H1 (cell line): ENCODE data around the gene EPN3. TPM values are rescaled to one million over a fixed set of nuclear protein-coding genes. Genes with fewer than 3 reads are reported as not detected.

ENCODE experiments used
- CTCF ChIA-PET: fragments of 300-600 bp; sonication (Branson Sonifier 250); formaldehyde crosslinking; loops from one replicate; lab custom pipeline; 2021; ENCODE audit not compliant: partially characterized antibody; lab: Charles Lee
- POLR2A ChIA-PET: fragments of 300-600 bp; sonication (Branson Sonifier 250); formaldehyde crosslinking; loops from one replicate; lab custom pipeline; 2021; ENCODE audit warnings: inconsistent platforms; ENCODE audit not compliant: partially characterized antibody; lab: Charles Lee
- DNase-seq, 2 experiments: peaks; one replicate each; pipeline versions ENCODE4 v3.0.0 to v3.0.0-alpha.2; 2010 to 2022; ENCODE audit warnings: low spot score in 2 of 2, low read depth in 1 of 2, mixed read lengths in 1 of 2
- FAIRE-seq: peaks from 2 replicates; lab custom pipeline; 2011; peaks lifted over from hg19 to GRCh38; lab: Jason Lieb, UNC
- H2AFZ ChIP-seq: 2 replicates; pipeline ENCODE4 v1.8.1; 2012; ENCODE audit warnings: low read length, inconsistent platforms
- H2AK5ac ChIP-seq: 2 replicates; pipeline ENCODE4 v1.6.1; 2013; ENCODE audit warnings: low read depth, low read length
- H2BK120ac ChIP-seq: replicated peaks from 2 replicates; pipeline ENCODE3; 2013; ENCODE audit warnings: low read depth, low read length, inconsistent platforms
- H2BK12ac ChIP-seq: 2 replicates; pipeline ENCODE4 v1.6.1; 2013; ENCODE audit warnings: low read depth, low read length
- H2BK15ac ChIP-seq: 2 replicates; pipeline ENCODE4 v1.6.1; 2013; ENCODE audit warnings: low read length
- H2BK20ac ChIP-seq: 2 replicates; pipeline ENCODE4 v1.6.1; 2013; ENCODE audit warnings: low read length
- H2BK5ac ChIP-seq: 2 replicates; pipeline ENCODE4 v1.6.1; 2013; ENCODE audit warnings: low read depth, low read length
- H3K14ac ChIP-seq: 2 replicates; pipeline ENCODE4 v1.6.1; 2013; ENCODE audit warnings: inconsistent platforms; ENCODE audit not compliant: insufficient read length
- H3K18ac ChIP-seq: 2 replicates; pipeline ENCODE4 v1.6.1; 2013; ENCODE audit warnings: low read length; ENCODE audit errors: extremely low read depth
- H3K23ac ChIP-seq: 2 replicates; pipeline ENCODE4 v1.6.1; 2013; ENCODE audit warnings: inconsistent platforms; ENCODE audit not compliant: insufficient read length
- H3K23me2 ChIP-seq: 2 replicates; pipeline ENCODE4 v1.6.1; 2013; ENCODE audit warnings: low read depth, low read length
- H3K27ac ChIP-seq: 2 replicates; pipeline ENCODE4 v1.6.1; 2011; ENCODE audit warnings: low read depth, low read length, inconsistent platforms
- H3K27me3 ChIP-seq, 4 experiments: replicated peaks in 1 of 4; 1 replicate in 1 of 4; 2 replicates in 3 of 4; pipeline versions ENCODE4 v1.6.1 to v1.8.1; 2011 to 2013; ENCODE audit warnings: low read length in 3 of 4, mild to moderate bottlenecking in 3 of 4, inconsistent platforms in 2 of 4, mixed read lengths in 2 of 4, moderate library complexity in 1 of 4; ENCODE audit not compliant: control insufficient read depth in 3 of 4, insufficient read depth in 3 of 4; ENCODE audit errors: extremely low read depth in 1 of 4
- H3K36me3 ChIP-seq, 4 experiments: 2 replicates each; pipeline versions ENCODE4 v1.6.1 to v1.8.1; 2011 to 2013; ENCODE audit warnings: mild to moderate bottlenecking in 4 of 4, low read length in 3 of 4, moderate library complexity in 2 of 4, control low read depth in 1 of 4, inconsistent platforms in 1 of 4; ENCODE audit not compliant: insufficient read depth in 4 of 4, control insufficient read depth in 2 of 4
- H3K4ac ChIP-seq: replicated peaks from 2 replicates; pipeline ENCODE3; 2013; ENCODE audit warnings: low read length, low read depth, mixed read lengths, inconsistent platforms; ENCODE audit not compliant: insufficient read length
- H3K4me1 ChIP-seq, 4 experiments: replicated peaks in 1 of 4; 1 replicate in 1 of 4; 2 replicates in 3 of 4; pipeline versions ENCODE4 v1.6.1 to v1.8.1; 2011 to 2013; ENCODE audit warnings: low read length in 3 of 4, inconsistent platforms in 2 of 4, mixed read lengths in 1 of 4; ENCODE audit not compliant: insufficient read depth in 4 of 4, control insufficient read depth in 3 of 4
- H3K4me2 ChIP-seq, 2 experiments: 2 replicates each; pipeline versions ENCODE4 v1.6.1 to v1.8.1; 2011 to 2013; ENCODE audit warnings: low read depth in 2 of 2, low read length in 2 of 2, control low read depth in 1 of 2, inconsistent platforms in 1 of 2, mild to moderate bottlenecking in 1 of 2; ENCODE audit not compliant: insufficient read depth in 1 of 2
- H3K4me3 ChIP-seq, 4 experiments: fragments of 200-600, 300-600 bp in 1 of 4; sonication (generic), shearing (Covaris generic), sonication (Bioruptor Twin) in 1 of 4; 2 replicates each; pipeline versions ENCODE4 v1.5.1 to v1.8.1; 2011 to 2016; ENCODE audit warnings: low read length in 4 of 4, low read depth in 3 of 4, control low read depth in 2 of 4, inconsistent platforms in 2 of 4, mild to moderate bottlenecking in 2 of 4, mixed read lengths in 1 of 4, moderate library complexity in 1 of 4; ENCODE audit not compliant: insufficient read depth in 2 of 4; ENCODE audit errors: extremely low read depth in 1 of 4
- H3K56ac ChIP-seq: replicated peaks from 2 replicates; pipeline ENCODE3; 2013; ENCODE audit warnings: low read depth, mild to moderate bottlenecking, mixed read lengths, low read length, inconsistent platforms; ENCODE audit not compliant: insufficient read length
- H3K79me1 ChIP-seq: 2 replicates; pipeline ENCODE4 v1.6.1; 2013; ENCODE audit warnings: low read depth, low read length, control low read depth
- H3K79me2 ChIP-seq, 2 experiments: 2 replicates each; pipeline versions ENCODE4 v1.6.1 to v1.8.1; 2012 to 2013; ENCODE audit warnings: low read length in 2 of 2, mild to moderate bottlenecking in 2 of 2, inconsistent platforms in 1 of 2; ENCODE audit not compliant: insufficient read depth in 2 of 2, control insufficient read depth in 1 of 2
- H3K9ac ChIP-seq, 4 experiments: replicated peaks in 1 of 4; 1 replicate in 1 of 4; 2 replicates in 3 of 4; pipeline versions ENCODE4 v1.6.1 to v1.8.1; 2011 to 2013; ENCODE audit warnings: low read depth in 3 of 4, low read length in 3 of 4, control low read depth in 2 of 4, mild to moderate bottlenecking in 2 of 4, moderate library complexity in 2 of 4, inconsistent platforms in 1 of 4; ENCODE audit errors: extremely low read depth in 1 of 4
- H3K9me3 ChIP-seq, 2 experiments: 2 replicates each; pipeline versions ENCODE4 v1.6.1 to v1.8.1; 2012 to 2013; ENCODE audit warnings: mild to moderate bottlenecking in 2 of 2, moderate library complexity in 2 of 2, control low read depth in 1 of 2, inconsistent platforms in 1 of 2, low read depth in 1 of 2, low read length in 1 of 2, mixed read lengths in 1 of 2; ENCODE audit not compliant: insufficient read depth in 2 of 2
- H4K20me1 ChIP-seq, 2 experiments: replicated peaks in 1 of 2; 2 replicates each; pipeline versions ENCODE3 to v1.8.1; 2011 to 2013; ENCODE audit warnings: inconsistent platforms in 2 of 2, low read length in 2 of 2, mild to moderate bottlenecking in 1 of 2; ENCODE audit not compliant: insufficient read depth in 2 of 2, control insufficient read depth in 1 of 2
- H4K5ac ChIP-seq: 2 replicates; pipeline ENCODE4 v1.6.1; 2013; ENCODE audit warnings: low read length, low read depth, mixed read lengths, inconsistent platforms; ENCODE audit not compliant: insufficient read length
- H4K8ac ChIP-seq: 2 replicates; pipeline ENCODE4 v1.8.0; 2013; ENCODE audit warnings: mild to moderate bottlenecking, moderate library complexity, low read length, inconsistent platforms; ENCODE audit not compliant: insufficient read depth; ENCODE audit errors: extremely low read depth
- H4K91ac ChIP-seq: replicated peaks from 2 replicates; pipeline ENCODE3; 2013; ENCODE audit warnings: low read length, mixed read lengths, inconsistent platforms; ENCODE audit not compliant: insufficient read length
- CTCF ChIP-seq, 3 experiments: IDR thresholded peaks; 1 replicate in 2 of 3; 2 replicates in 1 of 3; pipeline versions ENCODE4 v1.5.1 to v1.6.1; 2011; ENCODE audit warnings: low read length in 3 of 3, mild to moderate bottlenecking in 3 of 3, inconsistent platforms in 2 of 3, low read depth in 1 of 3, moderate library complexity in 1 of 3; ENCODE audit not compliant: insufficient read depth in 1 of 3; ENCODE audit errors: control extremely low read depth in 1 of 3
- E2F6 ChIP-seq: IDR thresholded peaks from 2 replicates; pipeline ENCODE4 v1.6.1; 2012; ENCODE audit warnings: inconsistent platforms
- NRF1 ChIP-seq: IDR thresholded peaks from 2 replicates; pipeline ENCODE4 v1.6.1; 2011; ENCODE audit warnings: mild to moderate bottlenecking, low read depth, low read length, improper control_type of control experiment
- USF2 ChIP-seq: IDR thresholded peaks from 2 replicates; pipeline ENCODE4 v1.6.1; 2011; ENCODE audit warnings: low read length, improper control_type of control experiment
- WGBS, 2 experiments: shearing (Covaris generic) in 1 of 2; methylation state at CpG; one replicate each; pipeline versions ENCODE4 v1.1.6 to v1.1.7; 2013 to 2015; ENCODE audit warnings: low lambda C conversion rate in 2 of 2, mixed read lengths in 2 of 2, inconsistent platforms in 1 of 2, low coverage in 1 of 2, missing lambda C conversion rate in 1 of 2; ENCODE audit not compliant: insufficient replicate concordance in 2 of 2, insufficient coverage in 1 of 2, insufficient read length in 1 of 2; ENCODE audit errors: extremely low coverage in 1 of 2, missing lambda C conversion rate in 1 of 2; 5-methylcytosine and 5-hydroxymethylcytosine counted together
- polyA plus RNA-seq, 7 experiments: library from polyadenylated mRNA; depleted of rRNA in 3 of 7; stranded (reverse) in 5 of 7; unstranded in 2 of 7; fragments of >200 nt in 5 of 7; fragments of 200-250 nt in 2 of 7; gene quantifications; 1 replicate in 5 of 7; 2 replicates in 1 of 7; 4 replicates in 1 of 7; pipeline versions ENCODE4 v1.2.1 to v1.2.3, GENCODE V29; 2011 to 2013; ENCODE audit warnings: missing spikeins in 2 of 7, mixed read lengths in 2 of 7
- total RNA-seq: library from RNA; stranded (reverse); fragmentation: NEBNext Ultra II Directional; extraction: Animal tissue kit (Norgen Biotek cat#: 25700); gene quantifications from 2 replicates; pipeline ENCODE4 v1.2.1, GENCODE V29; 2021

EPN3 gene
- total and polyA plus RNA-seq, 2 of the 8 experiments (the other 6 are each of a cell fraction or from before 2014, with no cell fraction given), result 6.7 to 7.9 TPM

- peaks cover 5% of the 10 kb centered on the region; the same call in 1 of the 2 replicates for H3K23me2 ChIP-seq
- H3K27me3 ChIP-seq, result peaks cover 0 to 6% (median 5%) of the 10 kb centered on the region in 4 experiments; a peak in 4 of 7 replicates
- H3K9me3 ChIP-seq, result no peaks in the 10 kb centered on the region
- H4K20me1 ChIP-seq, result peaks cover 0 to 1% of the 10 kb centered on the region in 2 experiments
- no peak overlapping the region for H3K14ac ChIP-seq
- H4K5ac ChIP-seq, result peak overlapping the region; percentile 33
- peak overlapping the region; percentile 27; the same call in 1 of the 2 replicates for H2BK12ac ChIP-seq
- WGBS, 2 experiments, result 5% methylated on average over 58 of the region's 82 CpGs; no CpG with 5 or more reads in 1 of the 2 experiments
- no peaks in the 10 kb centered on the region for H3K79me2 ChIP-seq
- peak overlapping the region; percentile 38 to 65 (median 48); a peak in 6 of 7 replicates for H3K9ac ChIP-seq
- FAIRE-seq (no peak), DNase-seq (peak in 1 of 2 experiments; percentile 92)
- peak overlapping the region; percentile 47 to 76 (median 73) for H3K4me3 ChIP-seq
- H2AK5ac ChIP-seq, result no peak overlapping the region
- H3K4me2 ChIP-seq, result peak overlapping the region; percentile 80 to 88
- H3K4ac ChIP-seq, result peak overlapping the region; percentile 17
- peak overlapping the region; percentile 54; the same call in 1 of the 2 replicates for H4K8ac ChIP-seq
- no peak overlapping the region for H2BK15ac ChIP-seq
- no peak overlapping the region for H3K23ac ChIP-seq
- peak overlapping the region; percentile 96 for H3K18ac ChIP-seq
- H2BK120ac ChIP-seq, result no peak overlapping the region
- POLR2A ChIA-PET, result interaction anchor here (0.7 to 2.6 kb wide), 11 partner anchors 8 to 180 kb away, joined by 3 to 7 read pairs (median 3); partner anchors contain the start of gene CACNA1G
- peak overlapping the region; percentile 83; the same call in 1 of the 2 replicates for H2BK5ac ChIP-seq
- H3K36me3 ChIP-seq, result no peaks in the 10 kb centered on the region
- peaks cover 2 to 19% (median 10%) of the 10 kb centered on the region in 4 experiments for H3K4me1 ChIP-seq
- H4K91ac ChIP-seq, result peak overlapping the region; percentile 90
- H3K79me1 ChIP-seq, result no peaks in the 10 kb centered on the region; the same call in 1 of the 2 replicates
- no peak overlapping the region for H2BK20ac ChIP-seq
- CTCF ChIA-PET, result interaction anchor here (0.7 to 6.0 kb wide), 19 partner anchors 8 to 180 kb away, joined by 3 to 42 read pairs (median 5); partner anchors contain the start of genes EPN3 and LRRC59
- no peak overlapping the region for H3K56ac ChIP-seq
- H3K27ac ChIP-seq, result no peak overlapping the region
- peak overlapping the region; percentile 86 for H2AFZ ChIP-seq
- no peak for TF ChIP-seq USF2
- peak; percentile 81 for TF ChIP-seq NRF1
- TF ChIP-seq E2F6, result peak; percentile 56; the same call in 1 of the 2 replicates
- peak in 1 of 3 experiments; percentile 11; a peak in 1 of 4 replicates for TF ChIP-seq CTCF (IDR thresholded peaks at IDR 0.05; ENCODE audit: control extremely low read depth in 1 of 3, insufficient read depth in 1 of 3, low read depth in 1 of 3, low read length in 3 of 3)
These were observed 9.5 kb downstream of the EPN3 start for GRCh38 chr17:50541716-50542688.
